ENCODE measurements around the gene MTA3. TPM values are rescaled to one million over a fixed set of nuclear protein-coding genes. Genes with fewer than 3 reads are reported as not detected.
"Not testable (repeated sequence)": the region's sequence is repeated elsewhere in the genome, so short reads cannot be mapped to it uniquely, and the experiment has no call there.

MTA3 gene
- total and polyA plus RNA-seq, 11 donors: 11.9 to 31.8 (median 23.3) TPM

GRCh38 chr2:42581257-42581656 is 12.8 kb downstream of the MTA3 start:
- ATAC-seq: no peak
- Histone ChIP-seq H3K4me1 (peaks cover 0 to 6% (median 0%) of the 10 kb centered on the region in 12 donors), H3K27me3 (no peaks in the 10 kb centered on the region), H3K27ac (no peak overlapping the region), H3K4me3 (no peak overlapping the region), H3K9me3 (no peaks in the 10 kb centered on the region), H3K36me3 (peaks cover 0 to 76% (median 36%) of the 10 kb centered on the region in 9 donors)
- DNase-seq: no peak
- intact Hi-C loops (cut with DNase I): no loop called here
- TF ChIP-seq CTCF (IDR thresholded peaks at IDR 0.05) (no peak), POLR2A (IDR thresholded peaks at IDR 0.05) (no peak)
- 96 to 98% (median 97%) methylated on average over 6 of the region's 6 CpGs for WGBS, 4 donors

GRCh38 chr2:42584628-42585027 is 16.2 kb downstream of the MTA3 start:
- H3K27ac ChIP-seq; H3K27me3 ChIP-seq; intact Hi-C loops (cut with DNase I); H3K4me3 ChIP-seq; H3K4me1 ChIP-seq; H3K9me3 ChIP-seq; DNase-seq; ATAC-seq: not testable (repeated sequence)
- WGBS, 4 donors: 97 to 99% (median 98%) methylated on average over 3 of the region's 3 CpGs
- peaks cover 0 to 68% (median 37%) of the 10 kb centered on the region in 9 donors for H3K36me3 ChIP-seq

GRCh38 chr2:42585779-42586178 is 17.3 kb downstream of the MTA3 start:
- ATAC-seq (no peak), DNase-seq (no peak)
- WGBS, 4 donors: 93 to 98% (median 94%) methylated on average over 4 of the region's 4 CpGs
- peaks cover 0 to 59% (median 26%) of the 10 kb centered on the region in 9 donors for H3K36me3 ChIP-seq
- no peaks in the 10 kb centered on the region for H3K27me3 ChIP-seq
- intact Hi-C loops (cut with DNase I): no loop called here
- H3K4me3 ChIP-seq: no peak overlapping the region
- no peak overlapping the region for H3K27ac ChIP-seq
- no peaks in the 10 kb centered on the region for H3K4me1 ChIP-seq
- H3K9me3 ChIP-seq: peaks cover 0 to 3% (median 0%) of the 10 kb centered on the region in 12 donors
- TF ChIP-seq CTCF (IDR thresholded peaks at IDR 0.05) (no peak), POLR2A (IDR thresholded peaks at IDR 0.05) (no peak)

GRCh38 chr2:42587526-42588117 is 19.2 kb downstream of the MTA3 start:
- intact Hi-C loops (cut with DNase I): no loop called here
- ATAC-seq (no peak), DNase-seq (no peak)
- H3K27me3 ChIP-seq: no peaks in the 10 kb centered on the region
- H3K4me3 ChIP-seq: no peak overlapping the region
- WGBS, 4 donors: 96 to 98% (median 97%) methylated on average over 4 of the region's 4 CpGs
- no peak for TF ChIP-seq CTCF (IDR thresholded peaks at IDR 0.05)
- no peak for TF ChIP-seq POLR2A (IDR thresholded peaks at IDR 0.05)
- H3K9me3 ChIP-seq: peaks cover 0 to 3% (median 0%) of the 10 kb centered on the region in 12 donors
- no peaks in the 10 kb centered on the region for H3K4me1 ChIP-seq
- no peak overlapping the region for H3K27ac ChIP-seq
- H3K36me3 ChIP-seq: peaks cover 0 to 43% (median 10%) of the 10 kb centered on the region in 9 donors

GRCh38 chr2:42588121-42588520 is 19.7 kb downstream of the MTA3 start:
- Histone ChIP-seq H3K4me1 (no peaks in the 10 kb centered on the region), H3K4me3 (no peak overlapping the region), H3K27me3 (no peaks in the 10 kb centered on the region), H3K36me3 (peaks cover 0 to 38% (median 8%) of the 10 kb centered on the region in 9 donors), H3K9me3 (peaks cover 0 to 3% (median 0%) of the 10 kb centered on the region in 12 donors), H3K27ac (no peak overlapping the region)
- intact Hi-C loops (cut with DNase I): no loop called here
- no peak for TF ChIP-seq POLR2A (IDR thresholded peaks at IDR 0.05)
- TF ChIP-seq CTCF (IDR thresholded peaks at IDR 0.05): no peak
- ATAC-seq (no peak), DNase-seq (no peak)
- 94 to 99% (median 97%) methylated on average over 1 of the region's 1 CpG for WGBS, 4 donors
